ENCODE results near the gene COL27A1. TPM values are rescaled to one million over a fixed set of nuclear protein-coding genes. Genes with fewer than 3 reads are reported as not detected.

COL27A1 gene
- total and polyA plus RNA-seq, 2 experiments from 2014 or later, result 10.5 to 18.0 TPM

DNA sequence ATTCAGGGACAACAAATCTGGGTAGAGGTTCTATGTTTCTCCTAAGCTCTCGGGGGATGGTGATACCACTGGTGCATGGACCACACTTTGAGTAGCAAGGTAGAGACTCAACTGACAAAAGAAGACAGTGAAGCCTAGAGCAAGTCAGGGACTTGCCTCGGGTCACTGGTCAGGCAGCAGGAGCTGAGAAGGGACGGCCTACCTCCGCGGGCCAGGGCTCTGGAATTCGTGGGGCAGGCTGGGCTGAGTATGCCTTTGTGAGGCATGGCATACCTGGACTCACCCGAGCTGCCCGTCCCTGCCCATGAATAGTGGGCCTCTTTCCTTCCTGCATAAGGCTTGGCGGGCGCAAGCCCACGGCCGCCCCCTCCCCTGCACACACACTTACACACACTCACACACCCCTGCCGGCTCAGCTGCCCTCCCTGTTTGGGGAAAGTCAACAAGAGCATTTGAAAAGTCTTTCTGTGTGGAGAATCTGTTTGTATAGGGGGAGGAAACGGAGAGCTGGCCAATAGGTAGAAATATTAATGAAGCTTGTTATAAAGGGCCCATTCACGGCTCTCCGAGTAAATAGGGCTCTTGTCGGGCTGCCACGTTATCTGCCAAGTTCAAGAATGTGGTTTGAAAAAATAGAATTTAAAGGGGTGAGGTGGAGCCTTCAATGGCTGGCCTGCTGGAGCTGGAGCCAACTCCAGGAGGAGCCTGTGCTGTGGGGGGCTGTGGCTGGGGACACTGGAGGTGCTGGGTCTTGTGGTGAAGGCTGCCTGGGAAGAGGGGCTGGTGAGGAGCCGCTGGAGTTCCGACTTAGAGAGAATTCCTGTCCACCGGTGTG, 37.1 kb upstream of the COL27A1 start (continued):
- TF ChIP-seq, protein P1, sequence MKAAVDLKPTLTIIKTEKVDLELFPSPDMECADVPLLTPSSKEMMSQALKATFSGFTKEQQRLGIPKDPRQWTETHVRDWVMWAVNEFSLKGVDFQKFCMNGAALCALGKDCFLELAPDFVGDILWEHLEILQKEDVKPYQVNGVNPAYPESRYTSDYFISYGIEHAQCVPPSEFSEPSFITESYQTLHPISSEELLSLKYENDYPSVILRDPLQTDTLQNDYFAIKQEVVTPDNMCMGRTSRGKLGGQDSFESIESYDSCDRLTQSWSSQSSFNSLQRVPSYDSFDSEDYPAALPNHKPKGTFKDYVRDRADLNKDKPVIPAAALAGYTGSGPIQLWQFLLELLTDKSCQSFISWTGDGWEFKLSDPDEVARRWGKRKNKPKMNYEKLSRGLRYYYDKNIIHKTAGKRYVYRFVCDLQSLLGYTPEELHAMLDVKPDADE (IDR thresholded peaks at IDR 0.05), result no peak
- TF ChIP-seq ZNF114 (CRISPR knock-in tag; IDR thresholded peaks at IDR 0.05), result no peak
- no peak for TF ChIP-seq REST (IDR thresholded peaks at IDR 0.05; ENCODE audit: unreplicated experiment)
- TF ChIP-seq NANOG (IDR thresholded peaks at IDR 0.05; ENCODE audit: borderline replicate concordance), result no peak
- no peak for TF ChIP-seq CREB1 (CRISPR knock-in tag; IDR thresholded peaks at IDR 0.05; ENCODE audit: low read depth)
- TF ChIP-seq EZH2phosphoT487 (IDR thresholded peaks at IDR 0.05; ENCODE audit: unreplicated experiment), result no peak
- TF ChIP-seq, protein P2, sequence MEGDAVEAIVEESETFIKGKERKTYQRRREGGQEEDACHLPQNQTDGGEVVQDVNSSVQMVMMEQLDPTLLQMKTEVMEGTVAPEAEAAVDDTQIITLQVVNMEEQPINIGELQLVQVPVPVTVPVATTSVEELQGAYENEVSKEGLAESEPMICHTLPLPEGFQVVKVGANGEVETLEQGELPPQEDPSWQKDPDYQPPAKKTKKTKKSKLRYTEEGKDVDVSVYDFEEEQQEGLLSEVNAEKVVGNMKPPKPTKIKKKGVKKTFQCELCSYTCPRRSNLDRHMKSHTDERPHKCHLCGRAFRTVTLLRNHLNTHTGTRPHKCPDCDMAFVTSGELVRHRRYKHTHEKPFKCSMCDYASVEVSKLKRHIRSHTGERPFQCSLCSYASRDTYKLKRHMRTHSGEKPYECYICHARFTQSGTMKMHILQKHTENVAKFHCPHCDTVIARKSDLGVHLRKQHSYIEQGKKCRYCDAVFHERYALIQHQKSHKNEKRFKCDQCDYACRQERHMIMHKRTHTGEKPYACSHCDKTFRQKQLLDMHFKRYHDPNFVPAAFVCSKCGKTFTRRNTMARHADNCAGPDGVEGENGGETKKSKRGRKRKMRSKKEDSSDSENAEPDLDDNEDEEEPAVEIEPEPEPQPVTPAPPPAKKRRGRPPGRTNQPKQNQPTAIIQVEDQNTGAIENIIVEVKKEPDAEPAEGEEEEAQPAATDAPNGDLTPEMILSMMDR (conservative IDR thresholded peaks at IDR 0.05; ENCODE audit: low read depth in 2 of 2), result no peak
- TF ChIP-seq STAT1 (IDR thresholded peaks at IDR 0.05; ENCODE audit: unreplicated experiment), result no peak

DNA sequence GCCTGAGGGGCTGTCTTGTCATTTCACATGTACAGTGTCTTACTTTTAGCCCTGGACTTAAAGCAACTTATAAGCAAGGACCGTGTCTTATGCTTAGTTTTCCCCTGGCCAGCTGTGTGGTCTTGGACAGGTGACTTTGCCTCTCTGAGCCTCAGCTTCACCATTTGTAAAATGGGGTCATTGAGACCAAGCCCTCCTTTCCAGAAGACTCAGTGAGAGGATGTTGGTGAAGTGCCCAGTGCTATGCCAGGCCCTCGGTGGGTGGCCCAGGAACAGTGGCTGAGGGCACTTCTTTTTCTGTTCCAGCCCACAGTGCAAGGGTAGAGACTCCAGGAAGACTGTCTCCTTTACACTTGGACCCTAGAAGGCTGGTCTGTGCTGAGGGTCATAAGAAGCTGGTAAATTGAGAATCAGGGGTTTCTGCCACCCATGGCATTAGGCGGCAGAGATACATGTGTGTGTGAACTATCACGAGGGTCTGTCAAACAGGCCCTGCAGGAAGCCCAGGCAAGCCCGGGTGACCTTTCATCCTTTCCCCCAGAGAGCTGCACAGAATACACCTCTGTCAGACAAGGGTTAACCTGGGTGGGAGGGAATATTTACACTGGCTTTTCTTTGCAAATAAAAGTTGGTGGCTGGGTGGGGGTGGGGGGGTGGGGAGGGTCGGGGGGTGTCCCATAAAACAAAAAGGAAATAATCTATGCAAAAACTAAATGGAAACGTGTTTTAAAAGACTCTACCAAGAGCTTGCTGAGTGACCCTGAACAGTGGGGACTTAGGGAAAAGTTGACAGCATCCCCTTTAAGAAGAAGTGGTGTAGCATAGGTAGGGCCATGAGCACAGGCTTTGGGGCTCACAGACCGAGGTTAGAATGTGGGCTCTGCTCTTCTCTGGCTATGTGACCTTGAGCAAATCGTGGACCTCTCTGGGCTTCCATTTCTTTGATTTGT, 35.8 kb upstream of the COL27A1 start:
- H3F3A ChIP-seq (replicated peaks; ENCODE audit: low read depth), result no peaks in the 10 kb centered on the region
- H3K9me3 Mint-ChIP-seq, result no peaks in the 10 kb centered on the region
- DNase-seq (ENCODE audit: low spot score), result no peak
- TF ChIP-seq NANOG (IDR thresholded peaks at IDR 0.05; ENCODE audit: borderline replicate concordance) (no peak), ZNF114 (CRISPR knock-in tag; IDR thresholded peaks at IDR 0.05) (no peak), POLR2AphosphoS5 (IDR thresholded peaks at IDR 0.05; ENCODE audit: low read depth) (no peak)

More for the DNA sequence above, 35.8 kb upstream of the COL27A1 start:
- Mint-ChIP-seq H3K36me3 (ENCODE audit: low read depth) (no peaks in the 10 kb centered on the region; the same call in 2 of the 3 replicates), H3K4me3 (no peak overlapping the region), H3K27ac (no peak overlapping the region), H3K4me1 (peaks cover 8% of the 10 kb centered on the region), H3K27me3 (ENCODE audit: insufficient read depth, low read depth, poor library complexity) (peaks cover 11% of the 10 kb centered on the region)
- H4K20me1 ChIP-seq (replicated peaks; ENCODE audit: insufficient read depth), result no peaks in the 10 kb centered on the region
- H3K79me2 ChIP-seq (replicated peaks; ENCODE audit: insufficient read depth), result no peaks in the 10 kb centered on the region
- no peaks in the 10 kb centered on the region for H3K36me3 ChIP-seq (ENCODE audit: insufficient read depth)
- H3K4me1 ChIP-seq (ENCODE audit: insufficient read depth), result no peaks in the 10 kb centered on the region
- H3K27me3 ChIP-seq (ENCODE audit: insufficient read depth), result no peaks in the 10 kb centered on the region
- ATAC-seq, result no peak
- H3K4me2 ChIP-seq, result no peak overlapping the region
- H2AFZ ChIP-seq, result no peak overlapping the region
- H3K9me2 ChIP-seq (ENCODE audit: insufficient read depth), result no peaks in the 10 kb centered on the region
- no peak overlapping the region for H3K4me3 ChIP-seq
- H3K27ac ChIP-seq (ENCODE audit: low read depth), result no peak overlapping the region

All from GM23338 (cell line).